Measurements from ENCODE around the gene CD40.
A peak's percentile ranks its signal among the peaks of the same experiment; 100 is the strongest.
"Not testable (repeated sequence)": the region's sequence is repeated elsewhere in the genome, so short reads cannot be mapped to it uniquely, and the experiment has no call there.

The CD40 gene

DNA sequence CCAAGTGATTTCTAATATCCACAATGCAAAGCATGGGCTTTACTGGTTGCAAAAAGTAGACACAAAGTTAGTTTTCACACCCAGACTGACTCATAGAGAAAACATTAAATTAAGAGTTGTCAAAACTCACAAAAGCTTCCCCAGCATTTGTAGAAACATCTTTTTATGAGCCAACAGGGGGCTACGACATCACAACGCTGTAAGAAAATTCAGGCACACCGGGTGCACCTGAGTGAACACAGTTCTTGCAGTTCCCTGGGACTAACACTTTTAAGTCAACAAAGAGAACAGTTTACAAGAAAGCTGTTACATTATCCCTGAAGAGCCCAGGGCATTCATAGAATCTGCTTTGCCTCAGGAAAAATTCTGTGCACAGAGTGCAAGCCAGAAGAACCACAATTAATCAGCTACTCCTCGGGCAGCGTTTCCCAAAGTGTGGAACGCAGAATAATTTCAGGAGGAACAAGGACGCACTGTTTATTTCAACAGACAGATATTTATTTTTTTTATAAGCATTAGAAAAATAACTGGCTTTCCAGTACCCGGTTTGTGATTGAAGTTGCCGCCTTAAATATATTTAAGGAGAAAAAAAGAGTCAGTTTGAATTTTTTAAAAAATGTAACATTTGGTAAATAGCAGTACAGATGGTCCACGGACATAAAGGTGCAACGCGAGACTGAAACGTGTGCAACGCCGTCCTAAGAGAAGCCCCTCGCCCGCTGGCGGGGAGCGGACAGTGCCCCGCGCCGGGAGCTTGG, 29.5 kb upstream of the CD40 start:
- no peak for TF ChIP-seq POLR2A (IDR thresholded peaks at IDR 0.05; ENCODE audit: extremely low read depth, insufficient read length)
- TF ChIP-seq, protein P1, sequence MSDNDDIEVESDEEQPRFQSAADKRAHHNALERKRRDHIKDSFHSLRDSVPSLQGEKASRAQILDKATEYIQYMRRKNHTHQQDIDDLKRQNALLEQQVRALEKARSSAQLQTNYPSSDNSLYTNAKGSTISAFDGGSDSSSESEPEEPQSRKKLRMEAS (IDR thresholded peaks at IDR 0.05; ENCODE audit: low read depth, low read length) = no peak
- no peak for TF ChIP-seq MYC (IDR thresholded peaks at IDR 0.05; ENCODE audit: low read depth, low read length)
- TF ChIP-seq CTCF (IDR thresholded peaks at IDR 0.05; ENCODE audit: low read depth, low read length) = no peak
- peak overlapping the region; percentile 88 for H3K4me3 ChIP-seq (ENCODE audit: low read depth, low read length)
- peak; percentile 46 for DNase-seq (ENCODE audit: low read depth)

GRCh38 chr20:46089167-46089416, 29.0 kb upstream of the CD40 start:
- DNase-seq (ENCODE audit: low read depth) = no peak
- peak overlapping the region; percentile 88 for H3K4me3 ChIP-seq (ENCODE audit: low read depth, low read length)
- TF ChIP-seq CTCF (IDR thresholded peaks at IDR 0.05; ENCODE audit: low read depth, low read length) = no peak
- TF ChIP-seq MYC (IDR thresholded peaks at IDR 0.05; ENCODE audit: low read depth, low read length) = peak; percentile 15; the same call in 1 of the 2 replicates
- TF ChIP-seq, protein P1 (IDR thresholded peaks at IDR 0.05; ENCODE audit: low read depth, low read length) = peak; percentile 43; the same call in 1 of the 2 replicates
- no peak for TF ChIP-seq POLR2A (IDR thresholded peaks at IDR 0.05; ENCODE audit: extremely low read depth, insufficient read length)

GRCh38 chr20:46089417-46090388, 28.4 kb upstream of the CD40 start, which contains the start of gene NCOA5:
Gene NCOA5, minus strand, starts transcription at chr20:46089962. Its CDS starts 10,538 bp downstream, at chr20:46079424.
- H3K4me3 ChIP-seq (ENCODE audit: low read depth, low read length) = peak within 1 kb of the TSS; percentile 88
- DNase-seq (ENCODE audit: low read depth) = peak; percentile 98
- TF ChIP-seq, protein P1 (IDR thresholded peaks at IDR 0.05; ENCODE audit: low read depth, low read length) = peak; percentile 90
- TF ChIP-seq MYC (IDR thresholded peaks at IDR 0.05; ENCODE audit: low read depth, low read length) = peak; percentile 96
- TF ChIP-seq CTCF (IDR thresholded peaks at IDR 0.05; ENCODE audit: low read depth, low read length) = no peak
- peak; percentile 93 for TF ChIP-seq POLR2A (IDR thresholded peaks at IDR 0.05; ENCODE audit: extremely low read depth, insufficient read length)

- not testable (repeated sequence) for H3K4me3 ChIP-seq (ENCODE audit: low read depth, low read length); DNase-seq (ENCODE audit: low read depth)
Observed at GRCh38 chr20:46091622-46092535, 26.2 kb upstream of the CD40 start.

DNA sequence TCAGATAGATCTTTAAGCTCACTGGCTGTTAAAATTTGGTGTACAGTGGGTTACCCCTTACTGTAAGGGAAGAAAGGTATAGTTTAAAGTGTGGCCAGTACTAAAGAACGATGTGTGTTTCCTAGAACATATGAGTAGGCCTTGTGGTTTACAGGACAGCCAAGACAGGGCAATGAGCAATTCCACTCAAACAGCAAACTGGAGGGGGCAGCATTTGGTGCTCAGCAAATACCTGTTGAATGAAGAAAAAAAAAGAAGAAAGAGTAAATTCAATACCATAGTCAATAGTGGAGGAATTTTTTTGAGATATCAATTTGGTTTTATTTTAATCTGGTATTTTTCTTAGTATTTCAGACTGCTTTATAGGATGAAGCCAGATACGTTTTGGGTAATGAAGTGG, 24.6 kb upstream of the CD40 start:
- TF ChIP-seq CTCF (IDR thresholded peaks at IDR 0.05; ENCODE audit: low read depth, low read length) = no peak
- TF ChIP-seq, protein P1 (IDR thresholded peaks at IDR 0.05; ENCODE audit: low read depth, low read length) = no peak
- no peak for TF ChIP-seq POLR2A (IDR thresholded peaks at IDR 0.05; ENCODE audit: extremely low read depth, insufficient read length)
- no peak for TF ChIP-seq MYC (IDR thresholded peaks at IDR 0.05; ENCODE audit: low read depth, low read length)
- DNase-seq (ENCODE audit: low read depth) = no peak
- no peak overlapping the region for H3K4me3 ChIP-seq (ENCODE audit: low read depth, low read length)

Measured in NB4 (cell line).